Measurements from ENCODE around the gene LHFPL5. TPM values are rescaled to one million over a fixed set of nuclear protein-coding genes. Genes with fewer than 3 reads are reported as not detected.

Gene LHFPL5
- polyA plus RNA-seq (ENCODE audit: insufficient read length in 4 of 4): under 1 TPM in 3 of 4 donors, not detected in 1; 0.07 to 0.36 (median 0.08) TPM

GRCh38 chr6:35804996-35805736 is at the start of gene LHFPL5:
LHFPL5 (plus strand) TSS chr6:35805352; CDS start chr6:35805671, 319 bp downstream.
- DNase-seq (ENCODE audit: low read depth in 4 of 4, low spot score in 2 of 4): peak; percentile 7 to 52 (median 39)

GRCh38 chr6:35757456-35758123 is 47.6 kb upstream of the LHFPL5 start:
- DNase-seq (ENCODE audit: low read depth in 4 of 4, low spot score in 2 of 4): no peak

GRCh38 chr6:35759426-35759825 is 45.7 kb upstream of the LHFPL5 start:
- DNase-seq (ENCODE audit: low read depth in 4 of 4, low spot score in 2 of 4): no peak

- no peak for DNase-seq (ENCODE audit: low read depth in 4 of 4, low spot score in 2 of 4)
Observed at GRCh38 chr6:35765739-35766138, 39.4 kb upstream of the LHFPL5 start.

GRCh38 chr6:35769211-35769610 is 35.9 kb upstream of the LHFPL5 start:
- DNase-seq (ENCODE audit: low read depth in 4 of 4, low spot score in 2 of 4): no peak

- DNase-seq (ENCODE audit: low read depth in 4 of 4, low spot score in 2 of 4): no peak
Observed at GRCh38 chr6:35771343-35771627, 33.9 kb upstream of the LHFPL5 start.

- DNase-seq (ENCODE audit: low read depth in 4 of 4, low spot score in 2 of 4): no peak
Observed at GRCh38 chr6:35774116-35774794, 30.9 kb upstream of the LHFPL5 start.

- no peak for DNase-seq (ENCODE audit: low read depth in 4 of 4, low spot score in 2 of 4)
Observed at GRCh38 chr6:35775031-35775430, 30.1 kb upstream of the LHFPL5 start.

- no peak for DNase-seq (ENCODE audit: low read depth in 4 of 4, low spot score in 2 of 4)
Observed at GRCh38 chr6:35776364-35777215, 28.6 kb upstream of the LHFPL5 start, which contains the start of gene CLPSL2. CLPSL2 (plus strand) TSS chr6:35776598; CDS start chr6:35776619, 21 bp downstream.

GRCh38 chr6:35777356-35778102 is 27.6 kb upstream of the LHFPL5 start:
- DNase-seq (ENCODE audit: low read depth in 4 of 4, low spot score in 2 of 4): no peak

- no peak for DNase-seq (ENCODE audit: low read depth in 4 of 4, low spot score in 2 of 4)
Observed at GRCh38 chr6:35778437-35778836, 26.7 kb upstream of the LHFPL5 start.

- no peak for DNase-seq (ENCODE audit: low read depth in 4 of 4, low spot score in 2 of 4)
Observed at GRCh38 chr6:35780719-35781118, 24.4 kb upstream of the LHFPL5 start, which contains the start of gene CLPSL1. CLPSL1 (plus strand) TSS chr6:35781019; CDS start chr6:35781111, 92 bp downstream.

GRCh38 chr6:35781290-35781689 is 23.9 kb upstream of the LHFPL5 start:
- DNase-seq (ENCODE audit: low read depth in 4 of 4, low spot score in 2 of 4): no peak

GRCh38 chr6:35782424-35782823 is 22.7 kb upstream of the LHFPL5 start:
- DNase-seq (ENCODE audit: low read depth in 4 of 4, low spot score in 2 of 4): no peak

GRCh38 chr6:35784200-35784599 is 21.0 kb upstream of the LHFPL5 start:
- no peak for DNase-seq (ENCODE audit: low read depth in 4 of 4, low spot score in 2 of 4)

- DNase-seq (ENCODE audit: low read depth in 4 of 4, low spot score in 2 of 4): no peak
Observed at GRCh38 chr6:35786272-35786671, 18.9 kb upstream of the LHFPL5 start.

- peak in 1 of 4 donors; percentile 38 for DNase-seq (ENCODE audit: low read depth in 4 of 4, low spot score in 2 of 4)
Observed at GRCh38 chr6:35786810-35787209, 18.3 kb upstream of the LHFPL5 start.

- DNase-seq (ENCODE audit: low read depth in 4 of 4, low spot score in 2 of 4): no peak
Observed at GRCh38 chr6:35787266-35788218, 17.6 kb upstream of the LHFPL5 start.
